Body of pancreas (tissue), 4 donors: ENCODE results near the gene POFUT2. TPM values are rescaled to one million over a fixed set of nuclear protein-coding genes. Genes with fewer than 3 reads are reported as not detected.

ENCODE experiments used
- ATAC-seq: fragments of 150-250 bp; one replicate; pipeline ENCODE4 v1.9.1; 2016
- DNase-seq, 4 donors: peaks; one replicate each; pipeline ENCODE4 v3.0.0-alpha.2; 2019
- H3K27ac ChIP-seq, 4 donors: fragments of 200-600 bp; sonication (generic); 1 replicate in 3 of 4; 2 replicates in 1 of 4; pipeline versions ENCODE4 v1.5.1 to v1.6.1; 2016 to 2019; ENCODE audit warnings: mild to moderate bottlenecking in 1 of 4, mixed read lengths in 1 of 4, moderate library complexity in 1 of 4
- H3K27me3 ChIP-seq, 2 donors: fragments of 200-600 bp; sonication (generic); one replicate each; pipeline ENCODE4 v1.6.0; 2016; ENCODE audit warnings: mild to moderate bottlenecking in 1 of 2
- H3K36me3 ChIP-seq, 2 donors: fragments of 200-600 bp; sonication (generic); replicated peaks in 1 of 2; 2 replicates each; pipeline ENCODE4 v1.5.1; 2016; ENCODE audit warnings: low read depth in 2 of 2; ENCODE audit not compliant: insufficient read depth in 1 of 2
- H3K4me1 ChIP-seq: fragments of 200-600 bp; sonication (generic); one replicate; pipeline ENCODE4 v1.6.0; 2016
- H3K4me3 ChIP-seq, 2 donors: fragments of 200-600 bp; sonication (generic); 1 replicate in 1 of 2; 2 replicates in 1 of 2; pipeline ENCODE4 v1.5.1; 2016 to 2019
- H3K9me3 ChIP-seq, 3 donors: fragments of 200-600 bp; sonication (generic); 1 replicate in 2 of 3; 2 replicates in 1 of 3; pipeline ENCODE4 v1.5.1; 2016
- CTCF ChIP-seq, 7 experiments: fragments of 450-650 bp in 4 of 7; fragments of 200-600 bp in 3 of 7; sonication (generic) in 3 of 7; IDR thresholded peaks; one replicate each; pipeline ENCODE4 v1.5.1; 2016 to 2019; ENCODE audit warnings: antibody characterized with exemption in 7 of 7
- POLR2A ChIP-seq, 3 donors: fragments of 450-650 bp; IDR thresholded peaks; one replicate each; pipeline ENCODE4 v1.6.1; 2016; ENCODE audit warnings: antibody characterized with exemption in 3 of 3, mild to moderate bottlenecking in 2 of 3
- WGBS, 2 donors: methylation state at CpG; one replicate each; pipeline ENCODE4 v1.1.5; 2017; 5-methylcytosine and 5-hydroxymethylcytosine counted together
- intact Hi-C: fragments of 100-400 bp; cut with DNase I; formaldehyde crosslinking; loops from one replicate; pipeline ENCODE4 v1.15.1; 2023
- total RNA-seq, 2 donors: library from RNA; depleted of rRNA; stranded (reverse); fragments of >200 nt; gene quantifications; one replicate each; pipeline ENCODE4 v1.1.0, GENCODE V29; 2016

The POFUT2 gene
- total RNA-seq, 2 donors from 2014 or later, result 16.3 to 46.1 TPM

GRCh38 chr21:45248893-45249381 is 38.8 kb downstream of the POFUT2 start:
- no peaks in the 10 kb centered on the region for H3K36me3 ChIP-seq
- intact Hi-C loops, result no loop called here
- DNase-seq (peak in 1 of 4 donors; percentile 35), ATAC-seq (peak; percentile 27)
- 41 to 48% methylated on average over 11 to 14 of the region's 14 CpGs for WGBS, 2 donors
- H3K4me1 ChIP-seq, result peaks cover 12% of the 10 kb centered on the region
- H3K27me3 ChIP-seq, result peaks cover 0 to 8% of the 10 kb centered on the region in 2 donors
- H3K4me3 ChIP-seq, result no peak overlapping the region
- no peak overlapping the region for H3K27ac ChIP-seq
- TF ChIP-seq POLR2A (IDR thresholded peaks at IDR 0.05) (no peak), CTCF (IDR thresholded peaks at IDR 0.05) (no peak)
- no peaks in the 10 kb centered on the region for H3K9me3 ChIP-seq

- ATAC-seq (peak; percentile 55), DNase-seq (no peak)
- 21 to 26% methylated on average over 13 of the region's 13 CpGs for WGBS, 2 donors
- Histone ChIP-seq H3K27me3 (peaks cover 0 to 5% of the 10 kb centered on the region in 2 donors), H3K4me3 (no peak overlapping the region), H3K36me3 (no peaks in the 10 kb centered on the region), H3K27ac (no peak overlapping the region), H3K9me3 (no peaks in the 10 kb centered on the region), H3K4me1 (peaks cover 12% of the 10 kb centered on the region)
- TF ChIP-seq CTCF (IDR thresholded peaks at IDR 0.05) (no peak), POLR2A (IDR thresholded peaks at IDR 0.05) (no peak)
- intact Hi-C loops, result no loop called here
Measured at GRCh38 chr21:45248301-45248892, 39.3 kb downstream of the POFUT2 start.

GRCh38 chr21:45246386-45247320 is 41.0 kb downstream of the POFUT2 start:
- ATAC-seq (no peak), DNase-seq (no peak)
- Histone ChIP-seq H3K27ac (no peak overlapping the region), H3K27me3 (no peaks in the 10 kb centered on the region), H3K4me1 (peaks cover 12% of the 10 kb centered on the region), H3K4me3 (no peak overlapping the region), H3K9me3 (peaks cover 0 to under 1% (median 0%) of the 10 kb centered on the region in 3 donors), H3K36me3 (no peaks in the 10 kb centered on the region)
- TF ChIP-seq POLR2A (IDR thresholded peaks at IDR 0.05) (no peak), CTCF (IDR thresholded peaks at IDR 0.05) (no peak)
- intact Hi-C loops, result no loop called here
- WGBS, 2 donors, result 60 to 70% methylated on average over 20 of the region's 20 CpGs

GRCh38 chr21:45244799-45245340 is 42.8 kb downstream of the POFUT2 start:
- DNase-seq (no peak), ATAC-seq (no peak)
- H3K4me1 ChIP-seq, result peaks cover 12% of the 10 kb centered on the region
- no peak overlapping the region for H3K4me3 ChIP-seq
- intact Hi-C loops, result no loop called here
- no peaks in the 10 kb centered on the region for H3K36me3 ChIP-seq
- TF ChIP-seq CTCF (IDR thresholded peaks at IDR 0.05) (no peak), POLR2A (IDR thresholded peaks at IDR 0.05) (no peak)
- H3K9me3 ChIP-seq, result peaks cover 0 to 6% (median 0%) of the 10 kb centered on the region in 3 donors
- WGBS, 2 donors, result 70 to 73% methylated on average over 4 to 8 of the region's 8 CpGs
- no peak overlapping the region for H3K27ac ChIP-seq
- H3K27me3 ChIP-seq, result no peaks in the 10 kb centered on the region
